Ovary (tissue), 9 donors: ENCODE measurements around the gene ONECUT3. TPM values are rescaled to one million over a fixed set of nuclear protein-coding genes. Genes with fewer than 3 reads are reported as not detected.

Experiments used
- DNase-seq, 5 donors: peaks; one replicate each; pipeline ENCODE4 v3.0.0-alpha.2; 2019 to 2020
- H3K27ac ChIP-seq, 2 donors: fragments of 200-600 bp; one replicate each; pipeline versions ENCODE4 v1.5.1 to v1.8.0; 2019 to 2022
- H3K27me3 ChIP-seq: fragments of 200-600 bp; one replicate; pipeline ENCODE4 v1.8.0; 2022
- H3K36me3 ChIP-seq: fragments of 200-600 bp; sonication (generic); one replicate; pipeline ENCODE4 v1.5.1; 2019
- H3K4me1 ChIP-seq: one replicate; pipeline ENCODE4 v1.8.1; 2013; ENCODE audit warnings: mild to moderate bottlenecking, moderate library complexity; ENCODE audit not compliant: insufficient read depth
- H3K4me3 ChIP-seq: fragments of 200-600 bp; sonication (generic); one replicate; pipeline ENCODE4 v1.5.1; 2017
- H3K9me3 ChIP-seq, 2 donors: fragments of 200-600 bp in 1 of 2; sonication (generic) in 1 of 2; one replicate each; pipeline versions ENCODE4 v1.5.1 to v1.8.1; 2013 to 2019; ENCODE audit warnings: mild to moderate bottlenecking in 1 of 2, moderate library complexity in 1 of 2
- CTCF ChIP-seq, 3 donors: fragments of 450-650 bp in 2 of 3; fragments of 200-600 bp in 1 of 3; IDR thresholded peaks; one replicate each; pipeline versions ENCODE4 v1.5.1 to v1.8.0; 2016 to 2022; ENCODE audit warnings: antibody characterized with exemption in 3 of 3, mild to moderate bottlenecking in 1 of 3
- EP300 ChIP-seq: sonication (generic); formaldehyde crosslinking; IDR thresholded peaks from one replicate; pipeline ENCODE4 v1.6.1; 2017; ENCODE audit warnings: antibody characterized with exemption
- POLR2A ChIP-seq: fragments of 450-650 bp; IDR thresholded peaks from one replicate; pipeline ENCODE4 v1.6.1; 2017; ENCODE audit warnings: antibody characterized with exemption, mild to moderate bottlenecking, moderate library complexity
- WGBS, 3 donors: extraction: QIAGEN DNeasy Blood & Tissue Kit in 1 of 3; methylation state at CpG; one replicate each; pipeline versions ENCODE4 v1.1.5 to v1.1.7; 2013 to 2017; 5-methylcytosine and 5-hydroxymethylcytosine counted together
- intact Hi-C, 4 donors: fragments of 100-400 bp; cut with DNase I; formaldehyde crosslinking; loops; one replicate each; pipeline versions ENCODE4 v1.11.0 to v1.15.1; 2022 to 2023
- polyA plus RNA-seq, 2 donors: library from polyadenylated mRNA; stranded (reverse); fragments of 200-250 nt in 1 of 2; fragments of 350-450 nt in 1 of 2; fragmentation: Illumina TruSeq in 1 of 2; extraction: RNeasy Lipid Tissue Mini Kit (QIAGEN cat#74804) in 1 of 2; gene quantifications; one replicate each; pipeline ENCODE4 v1.2.3, GENCODE V29; 2013 to 2014
- total RNA-seq, 7 donors: library from RNA; depleted of rRNA in 2 of 7; stranded (reverse); fragments of >200 nt in 2 of 7; fragmentation: NEBNext Ultra II Directional in 3 of 7; extraction: Animal tissue kit (Norgen Biotek cat#: 25700) in 3 of 7; gene quantifications; one replicate each; pipeline versions ENCODE4 v1.1.0 to v1.2.4, GENCODE V29; 2016 to 2023
- donor health status: DM: no; HTN: no; CAD: no; lungs with moderate emphysema.
- donor health status: DM: no; HTN: no; CAD: no.
- donor health status: Bipolar disorder and iron deficiency.
- donor health status: DM: yes; HTN: yes; CAD: no.
- donor health status: DM: no; HTN: no; CAD: no.
- donor health status: DM: yes; HTN: yes; CAD: no.

ONECUT3 gene
- total and polyA plus RNA-seq, 9 donors: 0.05 TPM; not detected in 8

- no peaks in the 10 kb centered on the region for H3K9me3 ChIP-seq
- H3K4me3 ChIP-seq: no peak overlapping the region
- DNase-seq: peak in 1 of 5 donors; percentile 47
- H3K4me1 ChIP-seq: peaks cover under 1% of the 10 kb centered on the region
- H3K27me3 ChIP-seq: no peaks in the 10 kb centered on the region
- intact Hi-C loops: no loop called here
- TF ChIP-seq CTCF (IDR thresholded peaks at IDR 0.05) (no peak), POLR2A (no peak), EP300 (no peak)
- no peak overlapping the region for H3K27ac ChIP-seq
- no peaks in the 10 kb centered on the region for H3K36me3 ChIP-seq
- 62 to 75% (median 63%) methylated on average over 30 of the region's 30 CpGs for WGBS, 3 donors
Measured at GRCh38 chr19:1807695-1808394, 54.5 kb downstream of the ONECUT3 start.

- H3K27ac ChIP-seq: no peak overlapping the region
- no peak for DNase-seq
- peaks cover 5% of the 10 kb centered on the region for H3K4me1 ChIP-seq
- H3K27me3 ChIP-seq: no peaks in the 10 kb centered on the region
- intact Hi-C loops: no loop called here
- H3K4me3 ChIP-seq: no peak overlapping the region
- TF ChIP-seq CTCF (IDR thresholded peaks at IDR 0.05) (no peak), EP300 (no peak), POLR2A (no peak)
- H3K9me3 ChIP-seq: no peaks in the 10 kb centered on the region
- WGBS, 3 donors: 74 to 87% (median 85%) methylated on average over 2 of the region's 2 CpGs
- no peaks in the 10 kb centered on the region for H3K36me3 ChIP-seq
Measured at GRCh38 chr19:1808395-1808731, 55.1 kb downstream of the ONECUT3 start.

GRCh38 chr19:1809678-1810077 lies 56.4 kb downstream of the ONECUT3 start:
- H3K4me1 ChIP-seq: peaks cover 5% of the 10 kb centered on the region
- no peak for TF ChIP-seq EP300
- no peak for TF ChIP-seq CTCF (IDR thresholded peaks at IDR 0.05)
- no peak for TF ChIP-seq POLR2A
- intact Hi-C loops: loop anchor here in 1 of 4 donors (10.0 kb wide), 1 partner anchor 265 kb away; no protein-coding TSS in a partner anchor
- no peaks in the 10 kb centered on the region for H3K9me3 ChIP-seq
- no peaks in the 10 kb centered on the region for H3K36me3 ChIP-seq
- 78 to 80% (median 80%) methylated on average over 18 of the region's 18 CpGs for WGBS, 3 donors
- no peaks in the 10 kb centered on the region for H3K27me3 ChIP-seq
- DNase-seq: peak in 3 of 5 donors; percentile 34 to 51 (median 39)
- no peak overlapping the region for H3K27ac ChIP-seq
- no peak overlapping the region for H3K4me3 ChIP-seq

- H3K27ac ChIP-seq: peak overlapping the region; percentile 12 to 14
- 87 to 89% (median 88%) methylated on average over 19 of the region's 19 CpGs for WGBS, 3 donors
- H3K36me3 ChIP-seq: no peaks in the 10 kb centered on the region
Measured at GRCh38 chr19:1810439-1811160, 57.3 kb downstream of the ONECUT3 start.

More at GRCh38 chr19:1810439-1811160, 57.3 kb downstream of the ONECUT3 start:
- no peaks in the 10 kb centered on the region for H3K9me3 ChIP-seq
- DNase-seq: peak in 3 of 5 donors; percentile 38 to 42 (median 42)
- peaks cover 5% of the 10 kb centered on the region for H3K4me1 ChIP-seq
- TF ChIP-seq EP300 (no peak), POLR2A (no peak), CTCF (IDR thresholded peaks at IDR 0.05) (no peak)
- intact Hi-C loops: loop anchor here in 1 of 4 donors (10.0 kb wide), 1 partner anchor 266 kb away; no protein-coding TSS in a partner anchor
- H3K4me3 ChIP-seq: no peak overlapping the region
- H3K27me3 ChIP-seq: no peaks in the 10 kb centered on the region
